GM23248 (cell line): ENCODE measurements around the gene TSNAX. TPM values are rescaled to one million over a fixed set of nuclear protein-coding genes. Genes with fewer than 3 reads are reported as not detected.

Source experiments
- DNase-seq: peaks from one replicate; pipeline ENCODE4 v3.0.0-alpha.2; 2015
- H2AFZ ChIP-seq: fragments of 200-600 bp; sonication (generic); 2 replicates; pipeline ENCODE4 v1.6.1; 2016; ENCODE audit warnings: antibody characterized with exemption
- H3F3A ChIP-seq: fragments of 200-600 bp; sonication (generic); 2 replicates; pipeline ENCODE4 v1.6.1; 2016; ENCODE audit warnings: mild to moderate bottlenecking, antibody characterized with exemption, mixed run types; ENCODE audit not compliant: insufficient read depth
- H3K27ac ChIP-seq: fragments of 200-600 bp; sonication (generic); 2 replicates; pipeline ENCODE4 v1.5.1; 2016; ENCODE audit warnings: mild to moderate bottlenecking
- H3K27me3 ChIP-seq: fragments of 200-600 bp; sonication (generic); replicated peaks from 2 replicates; pipeline ENCODE4 v1.6.1; 2016; ENCODE audit warnings: mild to moderate bottlenecking; ENCODE audit not compliant: insufficient read depth
- H3K36me3 ChIP-seq: fragments of 200-600 bp; sonication (generic); 2 replicates; pipeline ENCODE4 v1.6.1; 2016; ENCODE audit warnings: low read depth, mild to moderate bottlenecking
- H3K4me1 ChIP-seq: fragments of 200-600 bp; sonication (generic); 2 replicates; pipeline ENCODE4 v1.6.1; 2016; ENCODE audit warnings: mild to moderate bottlenecking; ENCODE audit not compliant: insufficient read depth
- H3K4me2 ChIP-seq: fragments of 200-600 bp; sonication (generic); one replicate; pipeline ENCODE4 v1.6.1; 2016; ENCODE audit warnings: mild to moderate bottlenecking; ENCODE audit not compliant: unreplicated experiment
- H3K4me3 ChIP-seq: fragments of 200-600 bp; sonication (generic); 2 replicates; pipeline ENCODE4 v1.5.1; 2016; ENCODE audit warnings: mild to moderate bottlenecking
- H3K79me2 ChIP-seq: fragments of 200-600 bp; sonication (generic); 2 replicates; pipeline ENCODE4 v1.6.1; 2016; ENCODE audit warnings: mild to moderate bottlenecking; ENCODE audit not compliant: insufficient read depth
- H3K9ac ChIP-seq: fragments of 200-600 bp; sonication (generic); 2 replicates; pipeline ENCODE4 v1.6.1; 2016; ENCODE audit warnings: mild to moderate bottlenecking
- H3K9me2 ChIP-seq: fragments of 200-600 bp; sonication (generic); 2 replicates; pipeline ENCODE4 v1.6.1; 2016; ENCODE audit warnings: mixed run types, mild to moderate bottlenecking, moderate library complexity; ENCODE audit not compliant: insufficient read depth
- H3K9me3 ChIP-seq: fragments of 200-600 bp; sonication (generic); one replicate; pipeline ENCODE4 v1.6.1; 2017; ENCODE audit warnings: low read depth
- H4K20me1 ChIP-seq: fragments of 200-600 bp; sonication (generic); 2 replicates; pipeline ENCODE4 v1.6.0; 2016; ENCODE audit not compliant: insufficient read depth
- EZH2 ChIP-seq: fragments of 200-600 bp; sonication (generic); IDR thresholded peaks from 2 replicates; pipeline ENCODE4 v1.6.1; 2018; ENCODE audit warnings: antibody characterized with exemption, mild to moderate bottlenecking; ENCODE audit not compliant: insufficient read depth, poor library complexity, severe bottlenecking
- EZH2phosphoT487 ChIP-seq: fragments of 200-600 bp; sonication (generic); IDR thresholded peaks from 2 replicates; pipeline ENCODE4 v1.6.1; 2018; ENCODE audit warnings: antibody characterized with exemption, moderate library complexity, mild to moderate bottlenecking, low read depth; ENCODE audit not compliant: insufficient read depth
- WGBS, 2 experiments: methylation state at CpG; one replicate each; pipeline ENCODE4 v1.1.6; 2015 to 2017; ENCODE audit warnings: low lambda C conversion rate in 2 of 2, low coverage in 1 of 2; ENCODE audit errors: missing lambda C conversion rate in 2 of 2; 5-methylcytosine and 5-hydroxymethylcytosine counted together
- in situ Hi-C: fragments of 300-500 bp; cut with MboI; formaldehyde crosslinking; loops from 2 replicates; pipeline ENCODE4 v1.15.0; 2020
- polyA plus RNA-seq: library from polyadenylated mRNA; unstranded; fragments of >200 nt; fragmentation: Nextera tagmentation; extraction: Ambion mirVana; gene quantifications from 2 replicates; pipeline ENCODE4 v1.2.1, GENCODE V29; 2016
- total RNA-seq: library from RNA; depleted of rRNA; stranded (reverse); fragments of >200 nt; shearing (Covaris generic); gene quantifications from 2 replicates; pipeline ENCODE4 v1.2.3, GENCODE V29; 2014

The TSNAX gene
- total and polyA plus RNA-seq, 2 experiments from 2014 or later = 39.4 to 45.8 TPM

GRCh38 chr1:231507476-231508355, 20.8 kb upstream of the TSNAX start:
- DNase-seq = no peak
- WGBS, 2 experiments = 71 to 74% methylated on average over 9 of the region's 9 CpGs
- H3K4me1 ChIP-seq = peaks cover 12% of the 10 kb centered on the region
- H3K79me2 ChIP-seq = no peaks in the 10 kb centered on the region
- no peaks in the 10 kb centered on the region for H3K9me2 ChIP-seq
- in situ Hi-C loops = no loop called here
- no peaks in the 10 kb centered on the region for H3K9me3 ChIP-seq
- no peaks in the 10 kb centered on the region for H3K36me3 ChIP-seq
- no peak overlapping the region for H3K27ac ChIP-seq
- no peak overlapping the region for H3K4me3 ChIP-seq
- H2AFZ ChIP-seq = no peak overlapping the region
- no peaks in the 10 kb centered on the region for H4K20me1 ChIP-seq
- TF ChIP-seq EZH2phosphoT487 (no peak), EZH2 (no peak)
- no peak overlapping the region for H3K9ac ChIP-seq
- H3K4me2 ChIP-seq = no peak overlapping the region
- no peaks in the 10 kb centered on the region for H3K27me3 ChIP-seq
- peaks cover 11% of the 10 kb centered on the region for H3F3A ChIP-seq

DNA sequence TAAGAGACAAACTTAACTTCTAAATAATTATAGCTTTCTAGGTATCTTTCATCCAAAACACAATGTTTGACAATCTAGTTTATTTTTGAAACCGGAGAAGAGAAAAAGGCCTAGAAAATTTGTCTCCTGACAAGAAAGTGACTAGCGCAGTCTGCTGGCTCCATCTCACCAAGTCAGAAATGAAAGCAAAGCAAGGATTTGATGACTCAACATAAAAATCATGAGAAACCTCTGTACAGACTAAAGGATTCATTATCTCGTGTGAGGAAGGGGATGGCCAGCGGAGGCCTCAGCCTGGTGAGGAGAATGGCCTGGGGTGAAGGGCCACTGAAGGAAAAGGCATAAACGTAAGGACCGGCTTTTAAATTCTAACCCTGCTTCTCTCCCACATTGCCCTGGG, 20.0 kb upstream of the TSNAX start:
- no peak overlapping the region for H3K4me3 ChIP-seq
- no peaks in the 10 kb centered on the region for H3K9me3 ChIP-seq
- H3K9ac ChIP-seq = no peak overlapping the region
- no peaks in the 10 kb centered on the region for H3K9me2 ChIP-seq
- peaks cover 16% of the 10 kb centered on the region for H3F3A ChIP-seq
- H3K27ac ChIP-seq = no peak overlapping the region
- no peaks in the 10 kb centered on the region for H3K36me3 ChIP-seq
- in situ Hi-C loops = no loop called here
- H3K4me2 ChIP-seq = no peak overlapping the region
- H4K20me1 ChIP-seq = no peaks in the 10 kb centered on the region
- peaks cover 15% of the 10 kb centered on the region for H3K4me1 ChIP-seq
- DNase-seq = no peak
- no peak overlapping the region for H2AFZ ChIP-seq
- WGBS, 2 experiments = 82 to 84% methylated on average over 6 of the region's 6 CpGs
- TF ChIP-seq EZH2 (no peak), EZH2phosphoT487 (no peak)
- no peaks in the 10 kb centered on the region for H3K27me3 ChIP-seq
- H3K79me2 ChIP-seq = no peaks in the 10 kb centered on the region

GRCh38 chr1:231508941-231509340, 19.5 kb upstream of the TSNAX start:
- no peaks in the 10 kb centered on the region for H3K9me3 ChIP-seq
- H3K4me2 ChIP-seq = no peak overlapping the region
- no peaks in the 10 kb centered on the region for H3K9me2 ChIP-seq
- in situ Hi-C loops = no loop called here
- H2AFZ ChIP-seq = no peak overlapping the region
- no peak for DNase-seq
- H3K27me3 ChIP-seq = no peaks in the 10 kb centered on the region
- 86 to 89% methylated on average over 6 of the region's 6 CpGs for WGBS, 2 experiments
- TF ChIP-seq EZH2 (no peak), EZH2phosphoT487 (no peak)
- H3K36me3 ChIP-seq = no peaks in the 10 kb centered on the region
- H3K9ac ChIP-seq = no peak overlapping the region
- H3K79me2 ChIP-seq = no peaks in the 10 kb centered on the region
- no peaks in the 10 kb centered on the region for H4K20me1 ChIP-seq
- no peak overlapping the region for H3K4me3 ChIP-seq
- no peak overlapping the region for H3K27ac ChIP-seq
- H3F3A ChIP-seq = peaks cover 16% of the 10 kb centered on the region
- H3K4me1 ChIP-seq = peaks cover 15% of the 10 kb centered on the region

GRCh38 chr1:231512147-231512698, 16.2 kb upstream of the TSNAX start:
- Histone ChIP-seq H3K27ac (peak overlapping the region; percentile 59), H3K9me3 (no peaks in the 10 kb centered on the region), H3K27me3 (no peaks in the 10 kb centered on the region), H4K20me1 (no peaks in the 10 kb centered on the region), H3K9me2 (no peaks in the 10 kb centered on the region), H3K79me2 (no peaks in the 10 kb centered on the region), H3K4me3 (0 out of 2 replicates have a peak overlapping the region, but pooled peaks have one; percentile 17), H3K4me2 (peak overlapping the region; percentile 49), H3K4me1 (peaks cover 15% of the 10 kb centered on the region), H3K36me3 (no peaks in the 10 kb centered on the region), H3K9ac (no peak overlapping the region), H2AFZ (no peak overlapping the region), H3F3A (peaks cover 16% of the 10 kb centered on the region)
- TF ChIP-seq EZH2phosphoT487 = peak; percentile 45; the same call in 1 of the 2 replicates
- no peak for TF ChIP-seq EZH2
- peak; percentile 90 for DNase-seq
- in situ Hi-C loops = no loop called here
- WGBS, 2 experiments = 39 to 43% methylated on average over 2 of the region's 2 CpGs
